HepG2 (cell line): ENCODE data around the gene CLBA1. TPM values are rescaled to one million over a fixed set of nuclear protein-coding genes. Genes with fewer than 3 reads are reported as not detected.

Experiments
- ARID5B ChIP-seq: IDR thresholded peaks from 2 replicates; pipeline ENCODE4 v1.4.0; 2020; ENCODE audit warnings: mild to moderate bottlenecking, missing genetic modification reagents
- CBX5 ChIP-seq: sonication (generic); formaldehyde crosslinking; IDR thresholded peaks from 2 replicates; pipeline ENCODE4 v1.4.0; 2020; ENCODE audit warnings: missing genetic modification reagents, borderline replicate concordance
- ELF1 ChIP-seq: sonication (generic); formaldehyde crosslinking; IDR thresholded peaks from 2 replicates; pipeline ENCODE4 v1.4.0; 2020; ENCODE audit warnings: missing genetic modification reagents
- MXD4 ChIP-seq: IDR thresholded peaks from 2 replicates; pipeline ENCODE4 v1.6.1; 2016; ENCODE audit warnings: mild to moderate bottlenecking, missing biosample characterization, missing genetic modification reagents
- NFIC ChIP-seq: IDR thresholded peaks from 2 replicates; pipeline ENCODE4 v1.6.1; 2012; ENCODE audit warnings: mild to moderate bottlenecking, low read length, inconsistent platforms
- PBX2 ChIP-seq: IDR thresholded peaks from 2 replicates; pipeline ENCODE4 v1.6.1; 2016; ENCODE audit warnings: control low read depth
- RFX3 ChIP-seq: IDR thresholded peaks from 2 replicates; pipeline ENCODE4 v1.6.1; 2016; ENCODE audit warnings: missing biosample characterization, missing genetic modification reagents
- SAFB2 ChIP-seq: sonication (generic); formaldehyde crosslinking; IDR thresholded peaks from 2 replicates; pipeline ENCODE4 v1.5.1; 2020; ENCODE audit warnings: missing genetic modification reagents, low read depth, mild to moderate bottlenecking, borderline replicate concordance
- ZNF792 ChIP-seq: IDR thresholded peaks from 2 replicates; pipeline ENCODE4 v1.6.1; 2016
- polyA plus RNA-seq, 8 experiments: library from polyadenylated mRNA; depleted of rRNA in 3 of 8; stranded (reverse) in 7 of 8; unstranded in 1 of 8; fragments of >200 nt; fragmentation: Illumina TruSeq in 4 of 8; extraction: Trizol in 4 of 8; gene quantifications; 2 replicates each; pipeline versions ENCODE4 v1.2.1 to v1.2.3, GENCODE V29; 2011 to 2016; ENCODE audit warnings: low read depth in 4 of 8, missing spikeins in 1 of 8, mixed read lengths in 1 of 8; ENCODE audit not compliant: insufficient read depth in 1 of 8
- total RNA-seq, 5 experiments: library from RNA; depleted of rRNA; stranded (reverse); fragments of >200 nt; fragmentation: Illumina TruSeq; extraction: Trizol; gene quantifications; 2 replicates each; pipeline ENCODE4 v1.2.3, GENCODE V29; 2016; ENCODE audit warnings: low read depth in 1 of 5
- TF ChIP-seq, protein P1 (sequence below): sonication (generic); formaldehyde crosslinking; IDR thresholded peaks from 2 replicates; pipeline ENCODE4 v1.5.1; 2020; ENCODE audit warnings: mild to moderate bottlenecking, missing genetic modification reagents, moderate library complexity

Gene CLBA1
- total and polyA plus RNA-seq, 2 of the 13 experiments (the other 11 are each of a cell fraction or from before 2014, with no cell fraction given): 1.2 to 1.4 TPM

GRCh38 chr14:104985675-104986486 lies at the start of gene CLBA1 (continued):
- TF ChIP-seq, protein P1, sequence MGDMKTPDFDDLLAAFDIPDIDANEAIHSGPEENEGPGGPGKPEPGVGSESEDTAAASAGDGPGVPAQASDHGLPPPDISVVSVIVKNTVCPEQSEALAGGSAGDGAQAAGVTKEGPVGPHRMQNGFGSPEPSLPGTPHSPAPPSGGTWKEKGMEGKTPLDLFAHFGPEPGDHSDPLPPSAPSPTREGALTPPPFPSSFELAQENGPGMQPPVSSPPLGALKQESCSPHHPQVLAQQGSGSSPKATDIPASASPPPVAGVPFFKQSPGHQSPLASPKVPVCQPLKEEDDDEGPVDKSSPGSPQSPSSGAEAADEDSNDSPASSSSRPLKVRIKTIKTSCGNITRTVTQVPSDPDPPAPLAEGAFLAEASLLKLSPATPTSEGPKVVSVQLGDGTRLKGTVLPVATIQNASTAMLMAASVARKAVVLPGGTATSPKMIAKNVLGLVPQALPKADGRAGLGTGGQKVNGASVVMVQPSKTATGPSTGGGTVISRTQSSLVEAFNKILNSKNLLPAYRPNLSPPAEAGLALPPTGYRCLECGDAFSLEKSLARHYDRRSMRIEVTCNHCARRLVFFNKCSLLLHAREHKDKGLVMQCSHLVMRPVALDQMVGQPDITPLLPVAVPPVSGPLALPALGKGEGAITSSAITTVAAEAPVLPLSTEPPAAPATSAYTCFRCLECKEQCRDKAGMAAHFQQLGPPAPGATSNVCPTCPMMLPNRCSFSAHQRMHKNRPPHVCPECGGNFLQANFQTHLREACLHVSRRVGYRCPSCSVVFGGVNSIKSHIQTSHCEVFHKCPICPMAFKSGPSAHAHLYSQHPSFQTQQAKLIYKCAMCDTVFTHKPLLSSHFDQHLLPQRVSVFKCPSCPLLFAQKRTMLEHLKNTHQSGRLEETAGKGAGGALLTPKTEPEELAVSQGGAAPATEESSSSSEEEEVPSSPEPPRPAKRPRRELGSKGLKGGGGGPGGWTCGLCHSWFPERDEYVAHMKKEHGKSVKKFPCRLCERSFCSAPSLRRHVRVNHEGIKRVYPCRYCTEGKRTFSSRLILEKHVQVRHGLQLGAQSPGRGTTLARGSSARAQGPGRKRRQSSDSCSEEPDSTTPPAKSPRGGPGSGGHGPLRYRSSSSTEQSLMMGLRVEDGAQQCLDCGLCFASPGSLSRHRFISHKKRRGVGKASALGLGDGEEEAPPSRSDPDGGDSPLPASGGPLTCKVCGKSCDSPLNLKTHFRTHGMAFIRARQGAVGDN (CRISPR knock-in tag): peak; percentile 64; the same call in 1 of the 2 replicates
- peak; percentile 21; the same call in 1 of the 2 replicates for TF ChIP-seq ELF1 (CRISPR knock-in tag)
- no peak for TF ChIP-seq ARID5B (CRISPR knock-in tag)
- peak; percentile 57 for TF ChIP-seq MXD4 (CRISPR knock-in tag)
- TF ChIP-seq ZNF792: no peak
- TF ChIP-seq SAFB2: 0 out of 2 replicates have a peak, but pooled peaks have one; percentile 55
- TF ChIP-seq NFIC: no peak
- TF ChIP-seq RFX3: peak; percentile 78
- no peak for TF ChIP-seq CBX5 (CRISPR knock-in tag)
- TF ChIP-seq PBX2: no peak
